Measurements from ENCODE around the gene ALDH7A1.
A peak's percentile ranks its signal among the peaks of the same experiment; 100 is the strongest.

Gene ALDH7A1

DNA sequence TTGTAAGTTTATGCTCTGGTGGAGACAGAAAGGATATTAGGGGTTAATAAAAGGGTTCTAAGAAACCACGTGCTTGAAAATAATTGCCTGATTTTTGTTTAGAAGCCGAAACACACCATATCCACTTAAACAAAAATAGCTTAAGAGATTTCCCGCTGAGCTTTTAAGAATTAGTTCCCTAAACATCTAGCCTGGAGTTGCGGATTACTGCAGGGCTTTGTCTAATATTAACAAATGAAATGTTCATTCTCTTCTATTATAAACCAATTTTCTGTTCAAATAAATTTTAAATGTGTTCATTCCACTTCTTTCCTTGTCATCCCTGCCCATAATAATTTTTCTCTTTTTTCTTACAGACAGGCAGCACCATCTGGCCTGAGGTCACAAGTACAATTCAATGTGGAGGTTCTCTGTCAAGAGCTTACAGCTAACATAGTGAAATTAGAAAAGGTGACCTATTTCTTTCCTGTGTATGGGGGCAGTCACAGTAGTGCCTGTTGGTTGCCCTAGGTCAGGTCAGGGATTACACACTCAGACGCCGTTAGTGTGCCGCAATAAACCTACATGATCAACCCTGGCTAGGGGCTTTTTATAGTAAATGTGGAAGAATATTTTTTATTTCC lies 106.5 kb downstream of the ALDH7A1 start:
- Histone ChIP-seq H3K4me3 (peak overlapping the region; percentile 44; the same call in 1 of the 2 replicates), H3K9ac (ENCODE audit: insufficient read length) (peak overlapping the region; percentile 9), H3K36me3 (ENCODE audit: insufficient read depth, low read length) (peaks cover 11% of the 10 kb centered on the region), H3K9me3 (ENCODE audit: low read depth, low read length) (no peaks in the 10 kb centered on the region), H3K27ac (no peak overlapping the region)
- peak; percentile 89 for DNase-seq (ENCODE audit: low read depth, low spot score)
- peak; percentile 73; the same call in 1 of the 2 replicates for TF ChIP-seq POLR2AphosphoS5 (IDR thresholded peaks at IDR 0.05; ENCODE audit: borderline replicate concordance, low read depth, low read length)
- no peak for TF ChIP-seq EZH2 (IDR thresholded peaks at IDR 0.05)

DNA sequence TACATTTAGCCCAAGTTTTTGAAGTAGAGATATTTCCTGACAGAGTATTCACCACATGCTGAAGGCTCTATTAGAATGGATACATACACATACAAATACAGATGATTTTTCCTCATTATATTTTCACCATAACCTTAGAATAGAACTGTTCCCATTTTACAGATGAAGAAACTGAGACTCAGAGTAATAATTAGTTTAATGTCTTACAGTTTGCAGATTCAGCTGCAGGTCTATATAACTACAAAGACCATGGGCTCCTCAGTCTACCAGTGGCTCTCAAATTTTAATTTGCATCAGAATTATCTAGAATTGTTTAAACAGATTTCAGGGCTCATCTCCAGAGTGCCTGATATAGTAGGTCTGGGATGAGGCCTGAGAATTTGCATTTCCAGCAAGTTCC lies 107.4 kb downstream of the ALDH7A1 start:
- Histone ChIP-seq H3K9me3 (ENCODE audit: low read depth, low read length) (no peaks in the 10 kb centered on the region), H3K4me3 (no peak overlapping the region; the same call in 1 of the 2 replicates), H3K9ac (ENCODE audit: insufficient read length) (no peak overlapping the region), H3K27ac (no peak overlapping the region), H3K36me3 (ENCODE audit: insufficient read depth, low read length) (peaks cover 11% of the 10 kb centered on the region)
- no peak for TF ChIP-seq FOXP2 (optimal IDR thresholded peaks at IDR 0.05; ENCODE audit: control extremely low read depth, extremely low read length, insufficient read depth)
- no peak for TF ChIP-seq POLR2AphosphoS5 (IDR thresholded peaks at IDR 0.05; ENCODE audit: borderline replicate concordance, low read depth, low read length)
- TF ChIP-seq EZH2 (IDR thresholded peaks at IDR 0.05) = no peak
- DNase-seq (ENCODE audit: low read depth, low spot score) = no peak

DNA sequence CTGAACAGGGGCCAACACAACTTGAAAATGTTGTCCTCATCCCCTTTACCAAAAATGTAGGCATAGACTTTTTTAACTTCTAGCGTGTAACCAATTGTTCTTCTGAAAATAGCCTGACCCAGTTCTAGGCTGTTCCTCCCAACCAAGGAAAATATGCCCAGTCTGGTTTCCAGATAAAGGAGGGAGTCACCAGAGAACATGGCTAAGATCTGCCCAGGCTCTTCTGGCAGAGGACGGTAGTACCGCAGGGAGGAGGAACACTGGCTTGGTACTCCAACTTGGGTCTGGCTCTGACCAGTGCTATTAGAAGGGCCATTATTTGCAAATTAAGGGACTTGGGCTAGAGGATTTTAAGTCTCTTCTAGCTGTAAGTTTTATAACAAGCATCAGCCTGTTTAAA lies 108.7 kb downstream of the ALDH7A1 start:
- no peak overlapping the region for H3K4me3 ChIP-seq
- peaks cover 11% of the 10 kb centered on the region for H3K36me3 ChIP-seq (ENCODE audit: insufficient read depth, low read length)
- H3K9me3 ChIP-seq (ENCODE audit: low read depth, low read length) = no peaks in the 10 kb centered on the region
- H3K9ac ChIP-seq (ENCODE audit: insufficient read length) = no peak overlapping the region
- no peak for DNase-seq (ENCODE audit: low read depth, low spot score)
- no peak for TF ChIP-seq POLR2AphosphoS5 (IDR thresholded peaks at IDR 0.05; ENCODE audit: borderline replicate concordance, low read depth, low read length)
- TF ChIP-seq FOXP2 (optimal IDR thresholded peaks at IDR 0.05; ENCODE audit: control extremely low read depth, extremely low read length, insufficient read depth) = no peak
- TF ChIP-seq EZH2 (IDR thresholded peaks at IDR 0.05) = no peak
- no peak overlapping the region for H3K27ac ChIP-seq

DNA sequence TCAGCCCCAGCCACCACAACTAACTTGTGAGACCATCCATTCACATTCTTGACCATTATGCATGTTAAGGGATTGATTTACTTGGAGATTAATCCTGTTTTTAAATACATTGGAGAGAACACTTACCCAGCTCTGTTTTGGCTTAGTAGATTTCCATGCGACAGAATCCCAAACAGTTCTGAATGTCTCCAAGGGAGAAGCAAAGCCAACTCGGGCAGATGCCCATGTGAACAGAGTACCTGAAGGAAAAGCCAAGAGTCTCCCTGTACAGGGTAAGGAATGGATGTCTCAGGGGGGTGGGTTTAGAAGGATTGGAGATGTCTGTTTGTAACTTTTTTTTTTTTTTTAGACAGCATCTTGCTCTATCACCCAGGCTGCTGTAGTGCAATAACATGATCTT lies 110.8 kb downstream of the ALDH7A1 start:
- Histone ChIP-seq H3K4me3 (no peak overlapping the region), H3K27ac (no peak overlapping the region), H3K9me3 (ENCODE audit: low read depth, low read length) (no peaks in the 10 kb centered on the region), H3K36me3 (ENCODE audit: insufficient read depth, low read length) (peaks cover 14% of the 10 kb centered on the region), H3K9ac (ENCODE audit: insufficient read length) (no peak overlapping the region)
- TF ChIP-seq POLR2AphosphoS5 (IDR thresholded peaks at IDR 0.05; ENCODE audit: borderline replicate concordance, low read depth, low read length) (no peak), EZH2 (IDR thresholded peaks at IDR 0.05) (no peak), FOXP2 (optimal IDR thresholded peaks at IDR 0.05; ENCODE audit: control extremely low read depth, extremely low read length, insufficient read depth) (no peak)
- no peak for DNase-seq (ENCODE audit: low read depth, low spot score)

DNA sequence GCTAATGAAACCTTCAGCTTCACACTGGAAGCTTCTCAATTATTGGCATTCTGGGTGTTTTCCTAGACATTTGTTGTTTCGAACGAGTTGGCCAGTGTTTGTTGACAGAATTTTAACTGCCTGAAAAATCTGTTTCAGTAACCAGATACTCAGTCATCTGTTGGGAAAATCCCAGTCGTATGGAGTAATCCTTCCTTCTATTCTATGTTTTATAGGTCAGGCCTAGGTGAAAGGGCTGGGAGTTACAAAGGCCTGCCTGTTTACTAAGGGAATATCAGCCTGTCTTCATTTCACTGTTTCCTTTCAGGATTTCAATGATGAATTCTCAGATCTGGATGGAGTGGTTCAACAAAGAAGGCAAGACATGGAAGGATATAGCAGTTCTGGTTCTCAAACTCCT lies 111.9 kb downstream of the ALDH7A1 start:
- H3K36me3 ChIP-seq (ENCODE audit: insufficient read depth, low read length) = peaks cover 14% of the 10 kb centered on the region
- no peak overlapping the region for H3K4me3 ChIP-seq
- no peak for TF ChIP-seq FOXP2 (optimal IDR thresholded peaks at IDR 0.05; ENCODE audit: control extremely low read depth, extremely low read length, insufficient read depth)
- TF ChIP-seq EZH2 (IDR thresholded peaks at IDR 0.05) = no peak
- no peak for TF ChIP-seq POLR2AphosphoS5 (IDR thresholded peaks at IDR 0.05; ENCODE audit: borderline replicate concordance, low read depth, low read length)
- no peak for DNase-seq (ENCODE audit: low read depth, low spot score)
- no peak overlapping the region for H3K9ac ChIP-seq (ENCODE audit: insufficient read length)
- no peak overlapping the region for H3K27ac ChIP-seq
- H3K9me3 ChIP-seq (ENCODE audit: low read depth, low read length) = no peaks in the 10 kb centered on the region

DNA sequence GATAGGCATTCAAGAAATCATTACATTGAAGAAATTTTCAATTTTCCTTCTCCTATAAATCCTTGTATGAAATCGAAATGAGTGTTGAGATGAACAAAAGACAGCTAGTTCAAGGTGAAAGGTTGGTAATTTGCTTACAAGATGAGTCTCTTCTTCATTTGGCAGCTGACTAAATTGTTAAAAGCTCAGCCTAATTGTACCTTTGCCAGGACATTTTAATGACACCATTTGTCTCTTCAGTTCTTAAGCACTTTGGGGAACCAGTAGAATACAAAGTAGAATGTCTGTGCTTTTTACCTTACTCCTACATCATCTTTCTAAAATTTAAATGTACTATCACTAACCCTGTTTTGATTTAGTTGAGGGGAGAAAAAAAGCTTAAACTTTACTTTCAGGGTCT lies 112.4 kb downstream of the ALDH7A1 start:
- H3K9ac ChIP-seq (ENCODE audit: insufficient read length) = no peak overlapping the region
- H3K9me3 ChIP-seq (ENCODE audit: low read depth, low read length) = no peaks in the 10 kb centered on the region
- peaks cover 12% of the 10 kb centered on the region for H3K36me3 ChIP-seq (ENCODE audit: insufficient read depth, low read length)
- H3K27ac ChIP-seq = no peak overlapping the region
- TF ChIP-seq POLR2AphosphoS5 (IDR thresholded peaks at IDR 0.05; ENCODE audit: borderline replicate concordance, low read depth, low read length) = no peak
- TF ChIP-seq EZH2 (IDR thresholded peaks at IDR 0.05) = no peak
- no peak for TF ChIP-seq FOXP2 (optimal IDR thresholded peaks at IDR 0.05; ENCODE audit: control extremely low read depth, extremely low read length, insufficient read depth)
- no peak for DNase-seq (ENCODE audit: low read depth, low spot score)
- no peak overlapping the region for H3K4me3 ChIP-seq

DNA sequence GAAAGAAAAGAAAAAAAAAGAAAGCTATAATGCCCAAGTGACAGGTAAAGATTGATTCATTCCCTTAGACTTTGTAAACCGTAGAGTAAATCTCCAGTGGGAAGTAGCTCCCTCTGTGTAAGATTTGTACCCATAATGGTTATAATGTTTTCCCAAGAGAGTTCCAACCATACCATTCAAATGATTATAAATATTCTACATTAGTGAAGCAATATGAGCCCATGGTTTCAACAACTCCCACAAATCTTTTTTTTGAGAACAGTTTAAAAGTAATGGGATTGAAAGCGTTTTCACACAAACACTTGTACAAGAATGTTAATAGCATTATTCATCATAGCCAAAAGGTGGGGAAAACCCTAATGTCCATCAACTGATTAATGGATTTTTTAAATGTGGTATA lies 113.8 kb downstream of the ALDH7A1 start:
- Histone ChIP-seq H3K9ac (ENCODE audit: insufficient read length) (no peak overlapping the region), H3K36me3 (ENCODE audit: insufficient read depth, low read length) (peaks cover 3% of the 10 kb centered on the region), H3K27ac (no peak overlapping the region), H3K4me3 (no peak overlapping the region), H3K9me3 (ENCODE audit: low read depth, low read length) (no peaks in the 10 kb centered on the region)
- no peak for DNase-seq (ENCODE audit: low read depth, low spot score)
- TF ChIP-seq FOXP2 (optimal IDR thresholded peaks at IDR 0.05; ENCODE audit: control extremely low read depth, extremely low read length, insufficient read depth) = no peak
- TF ChIP-seq POLR2AphosphoS5 (IDR thresholded peaks at IDR 0.05; ENCODE audit: borderline replicate concordance, low read depth, low read length) = no peak

Measured in SK-N-MC (cell line).